NCI-H1417 treated with DMSO at 0.1 percent for 48 hours (cell line): ENCODE measurements around the gene TARBP1.
"Not testable (repeated sequence)": the region's sequence is repeated elsewhere in the genome, so short reads cannot be mapped to it uniquely, and the experiment has no call there.

Source experiments
- DNase-seq: peaks from one replicate; lab custom pipeline; 2025; lab: John Stamatoyannopoulos, UW

Gene TARBP1

GRCh38 chr1:234507089-234507488 lies 28.1 kb upstream of the TARBP1 start:
- no peak for DNase-seq

- DNase-seq: no peak
Measured at GRCh38 chr1:234505769-234506102, 26.8 kb upstream of the TARBP1 start.

- DNase-seq: no peak
Measured at GRCh38 chr1:234504969-234505768, 26.2 kb upstream of the TARBP1 start.

- DNase-seq: not testable (repeated sequence)
Measured at GRCh38 chr1:234504251-234504650, 25.3 kb upstream of the TARBP1 start.

- no peak for DNase-seq
Measured at GRCh38 chr1:234503193-234504050, 24.4 kb upstream of the TARBP1 start.

- DNase-seq: no peak
Measured at GRCh38 chr1:234502785-234503184, 23.8 kb upstream of the TARBP1 start.

GRCh38 chr1:234500269-234500668 lies 21.3 kb upstream of the TARBP1 start:
- no peak for DNase-seq

- DNase-seq: no peak
Measured at GRCh38 chr1:234499943-234500245, 20.9 kb upstream of the TARBP1 start.

GRCh38 chr1:234499119-234499942 lies 20.4 kb upstream of the TARBP1 start:
- no peak for DNase-seq

GRCh38 chr1:234498448-234499118 lies 19.6 kb upstream of the TARBP1 start:
- no peak for DNase-seq

GRCh38 chr1:234497589-234497988 lies 18.6 kb upstream of the TARBP1 start:
- no peak for DNase-seq

GRCh38 chr1:234495231-234495990 lies 16.4 kb upstream of the TARBP1 start:
- no peak for DNase-seq

- no peak for DNase-seq
Measured at GRCh38 chr1:234494049-234494448, 15.1 kb upstream of the TARBP1 start.

- no peak for DNase-seq
Measured at GRCh38 chr1:234490793-234491479, 12.0 kb upstream of the TARBP1 start.

- DNase-seq: no peak
Measured at GRCh38 chr1:234489698-234490077, 10.7 kb upstream of the TARBP1 start.

GRCh38 chr1:234489007-234489697 lies 10.2 kb upstream of the TARBP1 start:
- DNase-seq: no peak

- DNase-seq: no peak
Measured at GRCh38 chr1:234488054-234489006, 9.4 kb upstream of the TARBP1 start.

GRCh38 chr1:234486858-234487840 lies 8.2 kb upstream of the TARBP1 start:
- no peak for DNase-seq
